H9 (cell line): ENCODE measurements around the gene RHNO1. TPM values are rescaled to one million over a fixed set of nuclear protein-coding genes. Genes with fewer than 3 reads are reported as not detected.

Source experiments
- DNase-seq: peaks from one replicate; pipeline ENCODE4 v3.0.0-alpha.2; 2017
- H2AFZ ChIP-seq: one replicate; pipeline ENCODE4 v1.6.1; 2013; ENCODE audit warnings: mild to moderate bottlenecking, low read length, control low read depth, moderate library complexity
- H2AK5ac ChIP-seq: 2 replicates; pipeline ENCODE4 v1.6.1; 2013; ENCODE audit warnings: low read length, control low read depth, mixed read lengths; ENCODE audit not compliant: insufficient read length
- H2BK120ac ChIP-seq: one replicate; pipeline ENCODE4 v1.6.1; 2013; ENCODE audit warnings: low read depth, mild to moderate bottlenecking, low read length, control low read depth, inconsistent platforms; ENCODE audit not compliant: poor library complexity, severe bottlenecking
- H2BK12ac ChIP-seq: 2 replicates; pipeline ENCODE4 v1.6.1; 2013; ENCODE audit warnings: low read length, control low read depth, mixed read lengths, low read depth; ENCODE audit not compliant: insufficient read length
- H2BK15ac ChIP-seq: 2 replicates; pipeline ENCODE4 v1.6.1; 2013; ENCODE audit warnings: low read depth, low read length, control low read depth
- H2BK20ac ChIP-seq: one replicate; pipeline ENCODE4 v1.6.1; 2013; ENCODE audit warnings: low read depth, mild to moderate bottlenecking, low read length, control low read depth, inconsistent platforms; ENCODE audit not compliant: poor library complexity, severe bottlenecking
- H2BK5ac ChIP-seq: 2 replicates; pipeline ENCODE4 v1.6.1; 2013; ENCODE audit warnings: low read length, control low read depth, mixed read lengths; ENCODE audit not compliant: insufficient read length
- H3K14ac ChIP-seq: 2 replicates; pipeline ENCODE4 v1.6.1; 2013; ENCODE audit warnings: low read length, control low read depth; ENCODE audit not compliant: insufficient read depth
- H3K18ac ChIP-seq: 2 replicates; pipeline ENCODE4 v1.6.1; 2013; ENCODE audit warnings: low read depth, mild to moderate bottlenecking, mixed read lengths, low read length, control low read depth; ENCODE audit not compliant: insufficient read length
- H3K23ac ChIP-seq: 2 replicates; pipeline ENCODE4 v1.6.1; 2013; ENCODE audit warnings: low read length, control low read depth, mixed read lengths, low read depth; ENCODE audit not compliant: insufficient read length
- H3K23me2 ChIP-seq: 2 replicates; pipeline ENCODE4 v1.6.1; 2013; ENCODE audit warnings: low read depth, mild to moderate bottlenecking, mixed read lengths, low read length, control low read depth; ENCODE audit not compliant: insufficient read length, poor library complexity, severe bottlenecking
- H3K27ac ChIP-seq: 2 replicates; pipeline ENCODE4 v1.5.1; 2013; ENCODE audit warnings: low read length, control low read depth, mixed read lengths, low read depth; ENCODE audit not compliant: insufficient read length
- H3K27me3 ChIP-seq: 2 replicates; pipeline ENCODE4 v1.6.1; 2013; ENCODE audit warnings: low read length, control low read depth, inconsistent platforms; ENCODE audit not compliant: insufficient read depth
- H3K4ac ChIP-seq: 2 replicates; pipeline ENCODE4 v1.6.1; 2013; ENCODE audit warnings: low read depth, mild to moderate bottlenecking, control low read depth, inconsistent platforms, low read length, moderate library complexity
- H3K4me1 ChIP-seq: 2 replicates; pipeline ENCODE4 v1.6.1; 2013; ENCODE audit warnings: low read length, control low read depth, inconsistent platforms; ENCODE audit not compliant: insufficient read depth
- H3K4me2 ChIP-seq: 2 replicates; pipeline ENCODE4 v1.6.1; 2013; ENCODE audit warnings: low read length, control low read depth, mixed read lengths; ENCODE audit not compliant: insufficient read length, insufficient read depth
- H3K56ac ChIP-seq: 2 replicates; pipeline ENCODE4 v1.6.1; 2013; ENCODE audit warnings: low read depth, mild to moderate bottlenecking, mixed read lengths, low read length, control low read depth; ENCODE audit not compliant: insufficient read length
- H3K79me1 ChIP-seq: 2 replicates; pipeline ENCODE4 v1.6.1; 2013; ENCODE audit warnings: low read depth, mild to moderate bottlenecking, moderate library complexity, low read length, control low read depth, inconsistent platforms; ENCODE audit not compliant: insufficient read depth, poor library complexity, severe bottlenecking
- H3K79me2 ChIP-seq: 2 replicates; pipeline ENCODE4 v1.6.1; 2013; ENCODE audit warnings: low read length, control low read depth, inconsistent platforms; ENCODE audit not compliant: insufficient read depth
- H3K9ac ChIP-seq: 2 replicates; pipeline ENCODE4 v1.6.1; 2013; ENCODE audit warnings: low read length, control low read depth, mixed read lengths; ENCODE audit not compliant: insufficient read length; ENCODE audit errors: extremely low read depth
- H3K9me3 ChIP-seq: one replicate; pipeline ENCODE4 v1.6.1; 2013; ENCODE audit warnings: low read depth, low read length, inconsistent platforms; ENCODE audit not compliant: control insufficient read depth
- H3T11ph ChIP-seq: one replicate; pipeline ENCODE4 v1.6.1; 2013; ENCODE audit warnings: mild to moderate bottlenecking, low read length, control low read depth, inconsistent platforms
- H4K20me1 ChIP-seq: one replicate; pipeline ENCODE4 v1.6.1; 2013; ENCODE audit not compliant: control insufficient read depth, insufficient read length, insufficient read depth
- H4K5ac ChIP-seq: 2 replicates; pipeline ENCODE4 v1.6.1; 2013; ENCODE audit warnings: low read depth, mild to moderate bottlenecking, mixed read lengths, low read length, control low read depth; ENCODE audit not compliant: insufficient read length
- H4K8ac ChIP-seq: replicated peaks from 2 replicates; pipeline ENCODE4 v1.6.1; 2013; ENCODE audit warnings: low read length, control low read depth, mixed read lengths, low read depth; ENCODE audit not compliant: insufficient read length
- H4K91ac ChIP-seq: 2 replicates; pipeline ENCODE4 v1.6.1; 2013; ENCODE audit warnings: low read depth, mild to moderate bottlenecking, moderate library complexity, mixed read lengths, low read length, control low read depth; ENCODE audit not compliant: insufficient read length
- H3K27ac Mint-ChIP-seq, 3 experiments: 2 replicates in 2 of 3; 3 replicates in 1 of 3; pipeline ENCODE4 v1.8.0; 2020 to 2021; ENCODE audit warnings: mixed read lengths in 3 of 3, mild to moderate bottlenecking in 1 of 3, moderate library complexity in 1 of 3
- H3K27me3 Mint-ChIP-seq: 2 replicates; pipeline ENCODE4 v1.8.0; 2021; ENCODE audit warnings: low read depth, mild to moderate bottlenecking, moderate library complexity, mixed read lengths
- H3K36me3 Mint-ChIP-seq, 3 experiments: 2 replicates in 2 of 3; 3 replicates in 1 of 3; pipeline ENCODE4 v1.8.0; 2020 to 2021; ENCODE audit warnings: low read depth in 3 of 3, mixed read lengths in 3 of 3; ENCODE audit not compliant: insufficient read depth in 1 of 3
- H3K4me1 Mint-ChIP-seq, 2 experiments: 2 replicates each; pipeline ENCODE4 v1.8.0; 2020; ENCODE audit warnings: mixed read lengths in 2 of 2
- H3K4me3 Mint-ChIP-seq, 2 experiments: 2 replicates in 1 of 2; 3 replicates in 1 of 2; pipeline ENCODE4 v1.8.0; 2020 to 2021; ENCODE audit warnings: mild to moderate bottlenecking in 2 of 2, mixed read lengths in 2 of 2, moderate library complexity in 1 of 2
- H3K9me3 Mint-ChIP-seq, 2 experiments: 2 replicates in 1 of 2; 3 replicates in 1 of 2; pipeline ENCODE4 v1.8.0; 2020; ENCODE audit warnings: mild to moderate bottlenecking in 2 of 2, mixed read lengths in 2 of 2, moderate library complexity in 1 of 2
- CTCF ChIP-seq: fragments of 200-600 bp; sonication (generic); conservative IDR thresholded peaks from 3 replicates; pipeline ENCODE4 v1.8.0; 2021; ENCODE audit warnings: antibody characterized with exemption, mild to moderate bottlenecking
- WGBS: extraction: QIAGEN DNeasy Blood & Tissue Kit; methylation state at CpG from one replicate; pipeline ENCODE4 v1.1.7; 2013; ENCODE audit warnings: missing lambda C conversion rate, low lambda C conversion rate, mixed read lengths; ENCODE audit not compliant: insufficient read length; ENCODE audit errors: extremely low coverage; 5-methylcytosine and 5-hydroxymethylcytosine counted together
- total RNA-seq: library from RNA; stranded (reverse); gene quantifications from 2 replicates; pipeline ENCODE4 v1.2.1, GENCODE V29; 2021

Gene RHNO1
- total RNA-seq, 1 experiment from 2014 or later = 36.7 TPM

GRCh38 chr12:2922329-2922728, 45.3 kb downstream of the RHNO1 start:
- H3K27ac ChIP-seq = no peak overlapping the region
- Mint-ChIP-seq H3K4me1 (peaks cover 15 to 19% of the 10 kb centered on the region in 2 experiments), H3K4me3 (peak overlapping the region in 1 of 2 experiments; percentile 8; a peak in 1 of 5 replicates), H3K27me3 (no peaks in the 10 kb centered on the region), H3K27ac (peak overlapping the region in 2 of 3 experiments; percentile 94 to 97; a peak in 4 of 7 replicates), H3K9me3 (no peaks in the 10 kb centered on the region; a peak in 1 of 5 replicates), H3K36me3 (peaks cover 6 to 28% (median 26%) of the 10 kb centered on the region in 3 experiments; a peak in 6 of 7 replicates)
- DNase-seq = no peak
- no peaks in the 10 kb centered on the region for H3K27me3 ChIP-seq
- no peak overlapping the region for H3K4ac ChIP-seq
- H2BK5ac ChIP-seq = no peak overlapping the region
- H3K56ac ChIP-seq = no peak overlapping the region
- H3K9ac ChIP-seq = no peak overlapping the region
- peaks cover 5% of the 10 kb centered on the region; the same call in 1 of the 2 replicates for H3K4me1 ChIP-seq
- no peak overlapping the region for H2BK15ac ChIP-seq
- no peak overlapping the region for H3K18ac ChIP-seq
- peak overlapping the region; percentile 36 for H3K4me2 ChIP-seq
- H3K9me3 ChIP-seq = no peaks in the 10 kb centered on the region
- no peak overlapping the region for H2AFZ ChIP-seq
- no peaks in the 10 kb centered on the region for H4K20me1 ChIP-seq
- H3K23ac ChIP-seq = no peak overlapping the region
- H3T11ph ChIP-seq = no peak overlapping the region
- no peak overlapping the region for H4K91ac ChIP-seq
- H2BK120ac ChIP-seq = no peak overlapping the region
- H4K5ac ChIP-seq = no peak overlapping the region
- no peak overlapping the region for H3K14ac ChIP-seq
- H3K79me1 ChIP-seq = no peaks in the 10 kb centered on the region
- no peak overlapping the region for H2BK12ac ChIP-seq
- no CpG with 5 or more reads among the region's 2 CpGs for WGBS
- no peak overlapping the region for H2BK20ac ChIP-seq
- H4K8ac ChIP-seq = no peak overlapping the region
- H2AK5ac ChIP-seq = no peak overlapping the region
- TF ChIP-seq CTCF = no peak
- H3K79me2 ChIP-seq = no peaks in the 10 kb centered on the region
- H3K23me2 ChIP-seq = no peaks in the 10 kb centered on the region
